Measurements from ENCODE around the gene ST3GAL3.

ST3GAL3 gene

GRCh38 chr1:43867976-43868740 is 160.8 kb downstream of the ST3GAL3 start:
- Histone ChIP-seq H3K4me3 (ENCODE audit: low read length in 2 of 2) (no peak overlapping the region), H2AK5ac (ENCODE audit: low read depth, low read length) (no peak overlapping the region), H4K8ac (ENCODE audit: low read depth, low read length) (no peak overlapping the region), H3K18ac (ENCODE audit: low read length) (no peak overlapping the region), H2AFZ (ENCODE audit: low read length) (no peak overlapping the region), H2BK12ac (ENCODE audit: low read length) (no peak overlapping the region), H3K4me1 (ENCODE audit: control insufficient read depth in 2 of 2, insufficient read depth in 1 of 2, low read depth in 1 of 2, low read length in 2 of 2) (no peaks in the 10 kb centered on the region), H2BK15ac (ENCODE audit: low read length) (no peak overlapping the region), H3K9ac (ENCODE audit: low read depth, low read length, poor library complexity) (no peak overlapping the region), H3K4me2 (ENCODE audit: insufficient read depth, low read length, poor library complexity, severe bottlenecking) (no peak overlapping the region), H4K91ac (ENCODE audit: low read depth, low read length, poor library complexity) (no peak overlapping the region), H3K36me3 (replicated peaks in 1 of 2; ENCODE audit: control insufficient read depth in 2 of 2, insufficient read depth in 2 of 2, low read length in 2 of 2) (no peaks in the 10 kb centered on the region), H3K9me3 (replicated peaks in 1 of 2; ENCODE audit: control insufficient read depth in 2 of 2, insufficient read depth in 1 of 2, low read depth in 1 of 2, low read length in 2 of 2) (peaks cover 0 to 1% of the 10 kb centered on the region in 2 donors), H3K14ac (ENCODE audit: low read length) (no peak overlapping the region), H3K79me1 (ENCODE audit: low read depth, low read length) (no peaks in the 10 kb centered on the region), H3K4ac (ENCODE audit: low read length) (no peak overlapping the region), H3K23ac (ENCODE audit: low read depth, low read length, poor library complexity) (no peak overlapping the region), H2BK120ac (ENCODE audit: low read depth, low read length) (no peak overlapping the region), H2BK5ac (ENCODE audit: low read length) (no peak overlapping the region), H3K27me3 (ENCODE audit: control insufficient read depth in 3 of 3, insufficient read depth in 3 of 3, low read depth in 1 of 3, low read length in 3 of 3) (no peaks in the 10 kb centered on the region), H3K27ac (replicated peaks; ENCODE audit: low read length) (no peak overlapping the region)
- DNase-seq (ENCODE audit: low spot score) = no peak
- WGBS, 2 donors (ENCODE audit: extremely low coverage in 2 of 2, insufficient read length in 2 of 2, insufficient replicate concordance in 1 of 2) = no CpG with 5 or more reads among the region's 2 CpGs

DNA sequence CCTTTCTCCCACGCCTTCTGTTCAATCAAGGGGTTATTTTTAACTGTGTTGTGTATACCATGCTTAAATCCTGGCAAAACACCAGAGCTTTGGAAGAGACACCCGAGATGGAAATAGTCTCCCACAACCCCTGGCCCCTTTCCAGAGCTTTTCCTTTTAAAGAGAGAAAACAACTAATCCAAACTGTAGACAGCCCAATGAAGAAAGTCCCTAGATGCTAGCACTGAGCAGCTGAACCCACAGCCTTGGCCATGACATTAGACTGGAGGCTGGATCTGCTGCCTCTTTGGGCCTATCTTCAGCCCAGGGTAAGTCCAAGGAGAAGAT is 161.4 kb downstream of the ST3GAL3 start:
- Histone ChIP-seq H4K91ac (ENCODE audit: low read depth, low read length, poor library complexity) (no peak overlapping the region), H3K4ac (ENCODE audit: low read length) (no peak overlapping the region), H2BK15ac (ENCODE audit: low read length) (no peak overlapping the region), H3K27me3 (ENCODE audit: control insufficient read depth in 3 of 3, insufficient read depth in 3 of 3, low read depth in 1 of 3, low read length in 3 of 3) (no peaks in the 10 kb centered on the region), H3K4me1 (ENCODE audit: control insufficient read depth in 2 of 2, insufficient read depth in 1 of 2, low read depth in 1 of 2, low read length in 2 of 2) (no peaks in the 10 kb centered on the region), H4K8ac (ENCODE audit: low read depth, low read length) (no peak overlapping the region), H2AFZ (ENCODE audit: low read length) (no peak overlapping the region), H3K79me1 (ENCODE audit: low read depth, low read length) (no peaks in the 10 kb centered on the region), H3K9me3 (replicated peaks in 1 of 2; ENCODE audit: control insufficient read depth in 2 of 2, insufficient read depth in 1 of 2, low read depth in 1 of 2, low read length in 2 of 2) (peaks cover 0 to 1% of the 10 kb centered on the region in 2 donors), H3K9ac (ENCODE audit: low read depth, low read length, poor library complexity) (no peak overlapping the region), H2BK12ac (ENCODE audit: low read length) (no peak overlapping the region), H3K4me3 (ENCODE audit: low read length in 2 of 2) (no peak overlapping the region), H3K4me2 (ENCODE audit: insufficient read depth, low read length, poor library complexity, severe bottlenecking) (no peak overlapping the region), H3K27ac (replicated peaks; ENCODE audit: low read length) (no peak overlapping the region), H3K14ac (ENCODE audit: low read length) (no peak overlapping the region), H2BK120ac (ENCODE audit: low read depth, low read length) (no peak overlapping the region), H3K18ac (ENCODE audit: low read length) (no peak overlapping the region), H2BK5ac (ENCODE audit: low read length) (no peak overlapping the region), H3K36me3 (replicated peaks in 1 of 2; ENCODE audit: control insufficient read depth in 2 of 2, insufficient read depth in 2 of 2, low read length in 2 of 2) (no peaks in the 10 kb centered on the region), H2AK5ac (ENCODE audit: low read depth, low read length) (no peak overlapping the region), H3K23ac (ENCODE audit: low read depth, low read length, poor library complexity) (no peak overlapping the region)
- DNase-seq (ENCODE audit: low spot score) = no peak
- WGBS, 2 donors (ENCODE audit: extremely low coverage in 2 of 2, insufficient read length in 2 of 2, insufficient replicate concordance in 1 of 2) = no CpG with 5 or more reads among the region's 2 CpGs

- Histone ChIP-seq H2AFZ (ENCODE audit: low read length) (no peak overlapping the region), H2BK5ac (ENCODE audit: low read length) (no peak overlapping the region), H3K79me1 (ENCODE audit: low read depth, low read length) (no peaks in the 10 kb centered on the region), H3K4me1 (ENCODE audit: control insufficient read depth in 2 of 2, insufficient read depth in 1 of 2, low read depth in 1 of 2, low read length in 2 of 2) (no peaks in the 10 kb centered on the region), H3K18ac (ENCODE audit: low read length) (no peak overlapping the region), H2AK5ac (ENCODE audit: low read depth, low read length) (no peak overlapping the region), H2BK120ac (ENCODE audit: low read depth, low read length) (no peak overlapping the region), H3K36me3 (replicated peaks in 1 of 2; ENCODE audit: control insufficient read depth in 2 of 2, insufficient read depth in 2 of 2, low read length in 2 of 2) (no peaks in the 10 kb centered on the region), H3K23ac (ENCODE audit: low read depth, low read length, poor library complexity) (no peak overlapping the region), H3K4ac (ENCODE audit: low read length) (no peak overlapping the region), H3K4me3 (ENCODE audit: low read length in 2 of 2) (no peak overlapping the region), H3K27ac (replicated peaks; ENCODE audit: low read length) (no peak overlapping the region), H3K27me3 (ENCODE audit: control insufficient read depth in 3 of 3, insufficient read depth in 3 of 3, low read depth in 1 of 3, low read length in 3 of 3) (no peaks in the 10 kb centered on the region), H4K8ac (ENCODE audit: low read depth, low read length) (no peak overlapping the region), H3K14ac (ENCODE audit: low read length) (no peak overlapping the region), H3K4me2 (ENCODE audit: insufficient read depth, low read length, poor library complexity, severe bottlenecking) (no peak overlapping the region), H4K91ac (ENCODE audit: low read depth, low read length, poor library complexity) (no peak overlapping the region), H3K9ac (ENCODE audit: low read depth, low read length, poor library complexity) (no peak overlapping the region), H3K9me3 (replicated peaks in 1 of 2; ENCODE audit: control insufficient read depth in 2 of 2, insufficient read depth in 1 of 2, low read depth in 1 of 2, low read length in 2 of 2) (peaks cover 0 to 1% of the 10 kb centered on the region in 2 donors), H2BK15ac (ENCODE audit: low read length) (no peak overlapping the region), H2BK12ac (ENCODE audit: low read length) (no peak overlapping the region)
- no peak for DNase-seq (ENCODE audit: low spot score)
- WGBS, 2 donors (ENCODE audit: extremely low coverage in 2 of 2, insufficient read length in 2 of 2, insufficient replicate concordance in 1 of 2) = no CpG with 5 or more reads among the region's 3 CpGs
These were observed 163.0 kb downstream of the ST3GAL3 start for GRCh38 chr1:43870306-43870705.

DNA sequence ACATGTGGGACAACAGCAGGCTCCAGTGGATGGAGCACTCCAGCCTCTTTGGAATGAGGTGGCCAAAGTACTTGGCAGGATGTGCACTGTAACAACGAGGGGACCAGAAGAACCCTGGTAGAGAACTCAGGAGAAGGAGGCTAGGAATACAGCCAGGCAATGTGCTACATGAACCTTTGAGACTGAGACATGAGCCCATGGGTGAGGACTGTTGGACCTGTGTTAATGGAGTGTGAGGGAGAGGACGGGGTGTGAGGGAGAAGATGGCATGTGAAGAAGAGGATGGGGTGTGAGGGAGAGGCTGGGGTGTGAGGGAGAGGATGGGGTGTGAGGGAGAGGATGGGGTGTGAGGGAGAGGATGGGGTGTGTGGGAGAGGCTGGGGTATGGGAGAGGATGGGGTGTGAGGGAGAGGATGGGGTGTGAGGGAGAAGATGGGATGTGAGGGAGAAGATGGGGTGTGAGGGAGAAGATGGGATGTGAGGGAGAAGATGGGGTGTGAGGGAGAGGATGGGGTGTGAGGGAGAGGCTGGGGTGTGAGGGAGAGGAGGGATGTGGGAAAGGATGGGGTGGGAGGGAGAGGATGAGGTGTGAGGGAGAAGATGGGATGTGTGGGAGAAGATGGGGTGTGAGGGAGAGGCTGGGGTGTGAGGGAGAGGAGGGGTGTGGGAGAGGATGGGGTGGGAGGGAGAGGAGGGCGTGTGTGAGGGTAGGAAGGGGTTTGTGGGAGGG is 164.0 kb downstream of the ST3GAL3 start:
- Histone ChIP-seq H4K91ac (ENCODE audit: low read depth, low read length, poor library complexity) (no peak overlapping the region), H2AK5ac (ENCODE audit: low read depth, low read length) (no peak overlapping the region), H3K9me3 (replicated peaks in 1 of 2; ENCODE audit: control insufficient read depth in 2 of 2, insufficient read depth in 1 of 2, low read depth in 1 of 2, low read length in 2 of 2) (peaks cover 0 to 1% of the 10 kb centered on the region in 2 donors), H3K23ac (ENCODE audit: low read depth, low read length, poor library complexity) (no peak overlapping the region), H3K18ac (ENCODE audit: low read length) (peak overlapping the region; percentile 39), H4K8ac (ENCODE audit: low read depth, low read length) (no peak overlapping the region), H3K4me2 (ENCODE audit: insufficient read depth, low read length, poor library complexity, severe bottlenecking) (no peak overlapping the region), H3K27ac (replicated peaks; ENCODE audit: low read length) (no peak overlapping the region), H2BK120ac (ENCODE audit: low read depth, low read length) (no peak overlapping the region), H3K4ac (ENCODE audit: low read length) (no peak overlapping the region), H2BK5ac (ENCODE audit: low read length) (no peak overlapping the region), H3K4me3 (ENCODE audit: low read length in 2 of 2) (no peak overlapping the region), H2AFZ (ENCODE audit: low read length) (no peak overlapping the region), H3K36me3 (replicated peaks in 1 of 2; ENCODE audit: control insufficient read depth in 2 of 2, insufficient read depth in 2 of 2, low read length in 2 of 2) (no peaks in the 10 kb centered on the region), H3K27me3 (ENCODE audit: control insufficient read depth in 3 of 3, insufficient read depth in 3 of 3, low read depth in 1 of 3, low read length in 3 of 3) (no peaks in the 10 kb centered on the region), H2BK12ac (ENCODE audit: low read length) (no peak overlapping the region), H3K9ac (ENCODE audit: low read depth, low read length, poor library complexity) (peak overlapping the region; percentile 78), H2BK15ac (ENCODE audit: low read length) (no peak overlapping the region), H3K4me1 (ENCODE audit: control insufficient read depth in 2 of 2, insufficient read depth in 1 of 2, low read depth in 1 of 2, low read length in 2 of 2) (no peaks in the 10 kb centered on the region), H3K79me1 (ENCODE audit: low read depth, low read length) (no peaks in the 10 kb centered on the region), H3K14ac (ENCODE audit: low read length) (peak overlapping the region; percentile 31)
- WGBS, 2 donors (ENCODE audit: extremely low coverage in 2 of 2, insufficient read length in 2 of 2, insufficient replicate concordance in 1 of 2) = 100% methylated on average over 1 of the region's 3 CpGs; no CpG with 5 or more reads in 1 of the 2 donors
- DNase-seq (ENCODE audit: low spot score) = no peak
